Measurements from ENCODE around the gene RWDD2A.

Gene RWDD2A

GRCh38 chr6:83183082-83183828 is 9.9 kb upstream of the RWDD2A start:
- TF ChIP-seq POLR2AphosphoS5 (IDR thresholded peaks at IDR 0.05; ENCODE audit: low read depth, low read length) = no peak
- TF ChIP-seq, protein P1, sequence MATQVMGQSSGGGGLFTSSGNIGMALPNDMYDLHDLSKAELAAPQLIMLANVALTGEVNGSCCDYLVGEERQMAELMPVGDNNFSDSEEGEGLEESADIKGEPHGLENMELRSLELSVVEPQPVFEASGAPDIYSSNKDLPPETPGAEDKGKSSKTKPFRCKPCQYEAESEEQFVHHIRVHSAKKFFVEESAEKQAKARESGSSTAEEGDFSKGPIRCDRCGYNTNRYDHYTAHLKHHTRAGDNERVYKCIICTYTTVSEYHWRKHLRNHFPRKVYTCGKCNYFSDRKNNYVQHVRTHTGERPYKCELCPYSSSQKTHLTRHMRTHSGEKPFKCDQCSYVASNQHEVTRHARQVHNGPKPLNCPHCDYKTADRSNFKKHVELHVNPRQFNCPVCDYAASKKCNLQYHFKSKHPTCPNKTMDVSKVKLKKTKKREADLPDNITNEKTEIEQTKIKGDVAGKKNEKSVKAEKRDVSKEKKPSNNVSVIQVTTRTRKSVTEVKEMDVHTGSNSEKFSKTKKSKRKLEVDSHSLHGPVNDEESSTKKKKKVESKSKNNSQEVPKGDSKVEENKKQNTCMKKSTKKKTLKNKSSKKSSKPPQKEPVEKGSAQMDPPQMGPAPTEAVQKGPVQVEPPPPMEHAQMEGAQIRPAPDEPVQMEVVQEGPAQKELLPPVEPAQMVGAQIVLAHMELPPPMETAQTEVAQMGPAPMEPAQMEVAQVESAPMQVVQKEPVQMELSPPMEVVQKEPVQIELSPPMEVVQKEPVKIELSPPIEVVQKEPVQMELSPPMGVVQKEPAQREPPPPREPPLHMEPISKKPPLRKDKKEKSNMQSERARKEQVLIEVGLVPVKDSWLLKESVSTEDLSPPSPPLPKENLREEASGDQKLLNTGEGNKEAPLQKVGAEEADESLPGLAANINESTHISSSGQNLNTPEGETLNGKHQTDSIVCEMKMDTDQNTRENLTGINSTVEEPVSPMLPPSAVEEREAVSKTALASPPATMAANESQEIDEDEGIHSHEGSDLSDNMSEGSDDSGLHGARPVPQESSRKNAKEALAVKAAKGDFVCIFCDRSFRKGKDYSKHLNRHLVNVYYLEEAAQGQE (IDR thresholded peaks at IDR 0.05; ENCODE audit: insufficient read depth in 1 of 2, low read depth in 2 of 2, low read length in 2 of 2) = no peak
- TF ChIP-seq SIN3A (IDR thresholded peaks at IDR 0.05; ENCODE audit: borderline replicate concordance, insufficient read depth, low read length) = no peak
- TF ChIP-seq TAF1 (IDR thresholded peaks at IDR 0.05; ENCODE audit: borderline replicate concordance, insufficient read depth, low read length) = no peak

GRCh38 chr6:83185096-83185495 is 8.1 kb upstream of the RWDD2A start:
- TF ChIP-seq SIN3A (IDR thresholded peaks at IDR 0.05; ENCODE audit: borderline replicate concordance, insufficient read depth, low read length) (no peak), TAF1 (IDR thresholded peaks at IDR 0.05; ENCODE audit: borderline replicate concordance, insufficient read depth, low read length) (no peak), POLR2AphosphoS5 (IDR thresholded peaks at IDR 0.05; ENCODE audit: low read depth, low read length) (no peak), FOXP2 (optimal IDR thresholded peaks at IDR 0.05; ENCODE audit: borderline replicate concordance, extremely low read depth, extremely low read length, insufficient read depth) (no peak)
- TF ChIP-seq, protein P1 (IDR thresholded peaks at IDR 0.05; ENCODE audit: insufficient read depth in 1 of 2, low read depth in 2 of 2, low read length in 2 of 2) = no peak

DNA sequence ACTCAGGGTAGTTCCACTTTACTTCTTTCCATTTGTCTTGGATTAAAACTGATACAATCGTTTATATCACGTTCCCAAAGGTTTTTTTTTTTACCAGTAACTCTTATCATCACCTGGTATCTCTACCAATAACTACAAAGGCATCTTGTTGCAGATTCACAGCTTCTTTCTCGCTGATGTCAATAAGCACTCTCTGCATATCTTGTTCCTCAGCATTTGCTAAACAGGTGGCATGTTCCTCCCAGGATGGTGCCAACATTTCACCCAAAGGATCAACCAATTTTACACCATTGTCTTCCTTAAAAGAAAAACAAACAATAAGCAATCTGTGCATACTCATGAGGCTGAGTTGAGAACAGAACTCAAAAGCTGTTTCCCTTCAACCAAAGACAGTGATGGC is 4.7 kb upstream of the RWDD2A start:
- TF ChIP-seq FOXP2 (optimal IDR thresholded peaks at IDR 0.05; ENCODE audit: borderline replicate concordance, extremely low read depth, extremely low read length, insufficient read depth) (no peak), SIN3A (IDR thresholded peaks at IDR 0.05; ENCODE audit: borderline replicate concordance, insufficient read depth, low read length) (no peak), TAF1 (IDR thresholded peaks at IDR 0.05; ENCODE audit: borderline replicate concordance, insufficient read depth, low read length) (no peak), POLR2AphosphoS5 (IDR thresholded peaks at IDR 0.05; ENCODE audit: low read depth, low read length) (no peak)
- TF ChIP-seq, protein P1 (IDR thresholded peaks at IDR 0.05; ENCODE audit: insufficient read depth in 1 of 2, low read depth in 2 of 2, low read length in 2 of 2) = no peak

- TF ChIP-seq, protein P1 (IDR thresholded peaks at IDR 0.05; ENCODE audit: insufficient read depth in 1 of 2, low read depth in 2 of 2, low read length in 2 of 2) = no peak
- TF ChIP-seq TAF1 (IDR thresholded peaks at IDR 0.05; ENCODE audit: borderline replicate concordance, insufficient read depth, low read length) (no peak), FOXP2 (optimal IDR thresholded peaks at IDR 0.05; ENCODE audit: borderline replicate concordance, extremely low read depth, extremely low read length, insufficient read depth) (no peak), SIN3A (IDR thresholded peaks at IDR 0.05; ENCODE audit: borderline replicate concordance, insufficient read depth, low read length) (no peak), POLR2AphosphoS5 (IDR thresholded peaks at IDR 0.05; ENCODE audit: low read depth, low read length) (no peak)
These were observed 2.5 kb upstream of the RWDD2A start for GRCh38 chr6:83190626-83191025.
